A549 treated with Hydrocortisone at 1 μM for 4 hours (cell line): ENCODE results near the gene HDAC2. TPM values are rescaled to one million over a fixed set of nuclear protein-coding genes. Genes with fewer than 3 reads are reported as not detected.

ENCODE experiments used
- total RNA-seq: library from RNA; stranded (reverse); fragments of 200-300 nt; extraction: Qiagen RNA extraction; gene quantifications from 5 replicates; pipeline ENCODE4 v1.2.3, GENCODE V29; 2022

Gene HDAC2
- total RNA-seq: 68.3 to 103 TPM (median 80.9 TPM) in 5 replicates

GRCh38 chr6:113970805-113971676, at the start of gene HDAC2:
TSS of gene HDAC2 (minus strand) at chr6:113971148. CDS start at chr6:113970908, 240 bp downstream.

Other genes with a start within 250 kb of the HDAC2 start
- 13.3 to 18.8 TPM (median 15.5 TPM) in 5 replicates for gene MARCKS, start 113.8 kb downstream of the HDAC2 start, total RNA-seq